ENCODE measurements around the gene DDA1.

Gene DDA1

GRCh38 chr19:17312189-17313113, 3.1 kb downstream of the DDA1 start:
- no peak for DNase-seq

GRCh38 chr19:17314007-17314593, 4.7 kb downstream of the DDA1 start:
- DNase-seq, result no peak

GRCh38 chr19:17318966-17319365, 9.6 kb downstream of the DDA1 start:
- no peak for DNase-seq

- DNase-seq, result no peak
These were observed 10.3 kb downstream of the DDA1 start for GRCh38 chr19:17319473-17320238.

- DNase-seq, result no peak
These were observed 11.1 kb downstream of the DDA1 start for GRCh38 chr19:17320435-17320834.

- DNase-seq, result no peak
These were observed 12.5 kb downstream of the DDA1 start for GRCh38 chr19:17321655-17322489.

GRCh38 chr19:17322854-17323253, 13.5 kb downstream of the DDA1 start:
- DNase-seq, result no peak

GRCh38 chr19:17323300-17323963, 14.1 kb downstream of the DDA1 start:
- no peak for DNase-seq

GRCh38 chr19:17323964-17324332, 14.6 kb downstream of the DDA1 start:
- DNase-seq, result no peak

GRCh38 chr19:17324357-17325114, 15.2 kb downstream of the DDA1 start:
- DNase-seq, result no peak

- DNase-seq, result no peak
These were observed 15.8 kb downstream of the DDA1 start for GRCh38 chr19:17325133-17325532.

GRCh38 chr19:17325881-17326594, 16.7 kb downstream of the DDA1 start:
- DNase-seq, result no peak

- DNase-seq, result no peak
These were observed 17.2 kb downstream of the DDA1 start for GRCh38 chr19:17326595-17326966.

GRCh38 chr19:17327068-17327653, 17.8 kb downstream of the DDA1 start:
- DNase-seq, result no peak

GRCh38 chr19:17327654-17328516, 18.5 kb downstream of the DDA1 start:
- no peak for DNase-seq

GRCh38 chr19:17328517-17329365, 19.4 kb downstream of the DDA1 start:
- DNase-seq, result no peak

GRCh38 chr19:17329366-17330261, 20.3 kb downstream of the DDA1 start:
- DNase-seq, result no peak

Measured in AML-193 (cell line).